Measurements from ENCODE around the gene CARHSP1. TPM values are rescaled to one million over a fixed set of nuclear protein-coding genes. Genes with fewer than 3 reads are reported as not detected.
A peak's percentile ranks its signal among the peaks of the same experiment; 100 is the strongest.

CARHSP1 gene
- total and polyA plus RNA-seq, 2 of the 4 experiments (the other 2 are of a cell fraction) = 121 to 138 TPM

GRCh38 chr16:8848939-8849391 lies 19.8 kb downstream of the CARHSP1 start:
- peaks cover 26 to 72% of the 10 kb centered on the region in 2 experiments; a peak in 3 of 4 replicates for H3K79me1 ChIP-seq (ENCODE audit: low read depth in 1 of 2, low read length in 2 of 2)
- 0 out of 2 replicates have a peak overlapping the region, but pooled peaks have one; percentile 37 for H3K4ac ChIP-seq (ENCODE audit: low read depth, low read length)
- H3K9ac ChIP-seq (ENCODE audit: low read depth, low read length) = no peak overlapping the region
- H3K9me1 ChIP-seq (ENCODE audit: insufficient read depth, low read length) = peaks cover 18% of the 10 kb centered on the region
- BruUV-seq (replicated peaks) = no TSS peak
- no peak overlapping the region for H3K18ac ChIP-seq (ENCODE audit: low read depth, low read length)
- 0 out of 2 replicates have a peak overlapping the region, but pooled peaks have one; percentile 0 for H3K23ac ChIP-seq (ENCODE audit: low read depth, low read length)
- dilution Hi-C loops (cut with HindIII; ENCODE audit: low sequenced_read_pairs, unreplicated experiment) = no loop called here
- H3K36me3 ChIP-seq (ENCODE audit: control insufficient read depth, insufficient read depth, low read length) = peaks cover 60% of the 10 kb centered on the region
- H4K20me1 ChIP-seq (ENCODE audit: insufficient read depth, low read length) = peaks cover 78% of the 10 kb centered on the region
- H2BK15ac ChIP-seq (ENCODE audit: low read depth, low read length) = no peak overlapping the region
- H4K5ac ChIP-seq (ENCODE audit: low read depth, low read length) = no peak overlapping the region
- no peaks in the 10 kb centered on the region for H3K9me3 ChIP-seq (ENCODE audit: control insufficient read depth, insufficient read depth, low read length)
- H3K4me2 ChIP-seq (ENCODE audit: low read depth, low read length) = no peak overlapping the region
- H3K14ac ChIP-seq (replicated peaks; ENCODE audit: low read depth, low read length) = 0 out of 2 replicates have a peak overlapping the region, but pooled peaks have one; percentile 3
- in situ Hi-C loops (cut with MboI; ENCODE audit: low sequenced_read_pairs) = no loop called here
- POLR2A ChIA-PET (ENCODE audit: unreplicated experiment) = no interaction called here
- no peak overlapping the region for H4K91ac ChIP-seq (ENCODE audit: insufficient read depth, low read depth, low read length)
- TF ChIP-seq FOS (IDR thresholded peaks at IDR 0.05; ENCODE audit: low read depth, low read length) (peak; percentile 72), NFE2L2 (IDR thresholded peaks at IDR 0.05; ENCODE audit: low read depth, low read length) (0 out of 2 replicates have a peak, but pooled peaks have one; percentile 14), ELK1 (IDR thresholded peaks at IDR 0.05; ENCODE audit: borderline replicate concordance, low read depth, low read length) (no peak), MAZ (IDR thresholded peaks at IDR 0.05; ENCODE audit: borderline replicate concordance, low read depth, low read length) (no peak), BHLHE40 (IDR thresholded peaks at IDR 0.05; ENCODE audit: low read depth, low read length) (0 out of 2 replicates have a peak, but pooled peaks have one; percentile 13), SMC3 (IDR thresholded peaks at IDR 0.05; ENCODE audit: low read depth, low read length) (0 out of 2 replicates have a peak, but pooled peaks have one; percentile 1)
- DNase-seq = peak; percentile 75
- peak overlapping the region; percentile 19 for H3K27ac ChIP-seq (ENCODE audit: insufficient read depth, low read length)
- CTCF ChIA-PET = no interaction called here
- H3K4me1 ChIP-seq (ENCODE audit: control insufficient read depth, insufficient read depth, low read length) = peaks cover 23% of the 10 kb centered on the region
- no peak overlapping the region for H3K56ac ChIP-seq (ENCODE audit: extremely low read depth, insufficient read depth, low read length)
- no peak overlapping the region for H3K4me3 ChIP-seq (ENCODE audit: insufficient read depth, low read depth, low read length)
- intact Hi-C loops (cut with micrococcal nuclease) = no loop called here
- H2BK120ac ChIP-seq (ENCODE audit: low read depth, low read length) = no peak overlapping the region; the same call in 1 of the 2 replicates
- ATAC-seq (ENCODE audit: low read depth) = peak; percentile 75
- H2BK5ac ChIP-seq (ENCODE audit: low read depth, low read length, poor library complexity, severe bottlenecking) = peak overlapping the region; percentile 73
- H3K27me3 ChIP-seq (ENCODE audit: control insufficient read depth, insufficient read depth, low read length) = no peaks in the 10 kb centered on the region
- H4K8ac ChIP-seq (ENCODE audit: low read depth in 2 of 2, low read length in 2 of 2) = no peak overlapping the region
- peak overlapping the region; percentile 60; the same call in 1 of the 2 replicates for H2AK5ac ChIP-seq (ENCODE audit: low read depth, low read length)
- peak overlapping the region; percentile 80 for H2AK9ac ChIP-seq (replicated peaks; ENCODE audit: low read depth, low read length, poor library complexity)
- H2BK20ac ChIP-seq (ENCODE audit: low read depth, low read length) = no peak overlapping the region
- WGBS, 2 experiments (ENCODE audit: extremely low coverage in 2 of 2, insufficient read length in 1 of 2) = 44% methylated on average over 2 of the region's 8 CpGs; no CpG with 5 or more reads in 1 of the 2 experiments
- H2AFZ ChIP-seq (replicated peaks; ENCODE audit: low read length, poor library complexity) = peak overlapping the region; percentile 24
